Mesenchymal stem cell (in vitro differentiated cells and primary cell): ENCODE results near the gene C16orf90.
"Not testable (repeated sequence)": the region's sequence is repeated elsewhere in the genome, so short reads cannot be mapped to it uniquely, and the experiment has no call there.

Source experiments
- DNase-seq: peaks from one replicate; pipeline ENCODE4 v3.0.0-alpha.2; 2013
- H2AFZ ChIP-seq: one replicate; pipeline ENCODE4 v1.6.1; 2013; ENCODE audit warnings: low read depth, mild to moderate bottlenecking, control low read depth, inconsistent platforms, low read length, moderate library complexity
- H2AK5ac ChIP-seq: 2 replicates; pipeline ENCODE4 v1.6.1; 2013; ENCODE audit warnings: low read length, moderate library complexity, mild to moderate bottlenecking, inconsistent platforms; ENCODE audit not compliant: severe bottlenecking
- H2BK120ac ChIP-seq: one replicate; pipeline ENCODE4 v1.6.1; 2013; ENCODE audit warnings: low read depth, mild to moderate bottlenecking, inconsistent platforms, low read length, moderate library complexity
- H2BK12ac ChIP-seq, 2 experiments: one replicate each; pipeline ENCODE4 v1.6.1; 2013; ENCODE audit warnings: inconsistent platforms in 2 of 2, low read length in 2 of 2, mild to moderate bottlenecking in 2 of 2, moderate library complexity in 2 of 2, control low read depth in 1 of 2
- H2BK15ac ChIP-seq: one replicate; pipeline ENCODE4 v1.6.1; 2013; ENCODE audit warnings: mild to moderate bottlenecking, low read depth, inconsistent platforms; ENCODE audit not compliant: poor library complexity, severe bottlenecking
- H2BK5ac ChIP-seq: 2 replicates; pipeline ENCODE4 v1.6.1; 2013; ENCODE audit warnings: low read depth, mild to moderate bottlenecking, low read length, control low read depth, inconsistent platforms; ENCODE audit not compliant: poor library complexity, severe bottlenecking
- H3K14ac ChIP-seq, 2 experiments: one replicate each; pipeline ENCODE4 v1.6.1; 2013; ENCODE audit warnings: inconsistent platforms in 2 of 2, low read length in 2 of 2, control low read depth in 1 of 2, mild to moderate bottlenecking in 1 of 2, moderate library complexity in 1 of 2
- H3K18ac ChIP-seq, 2 experiments: one replicate each; pipeline ENCODE4 v1.6.1; 2013; ENCODE audit warnings: inconsistent platforms in 2 of 2, low read length in 2 of 2, control low read depth in 1 of 2, low read depth in 1 of 2, mild to moderate bottlenecking in 1 of 2
- H3K23ac ChIP-seq, 2 experiments: one replicate each; pipeline ENCODE4 v1.6.1; 2013; ENCODE audit warnings: inconsistent platforms in 2 of 2, low read length in 2 of 2, mild to moderate bottlenecking in 2 of 2, moderate library complexity in 2 of 2, control low read depth in 1 of 2
- H3K27ac ChIP-seq: 2 replicates; pipeline ENCODE4 v1.5.1; 2013; ENCODE audit warnings: mild to moderate bottlenecking, moderate library complexity, low read length, control low read depth, inconsistent platforms; ENCODE audit not compliant: poor library complexity, severe bottlenecking
- H3K27me3 ChIP-seq, 2 experiments: 2 replicates each; pipeline versions ENCODE4 v1.6.1 to v1.7.0; 2013; ENCODE audit warnings: low read length in 2 of 2, mild to moderate bottlenecking in 2 of 2, moderate library complexity in 2 of 2, control low read depth in 1 of 2, inconsistent platforms in 1 of 2; ENCODE audit not compliant: control insufficient read depth in 1 of 2, insufficient read depth in 1 of 2
- H3K36me3 ChIP-seq, 2 experiments: 2 replicates each; pipeline versions ENCODE4 v1.6.1 to v1.7.0; 2013; ENCODE audit warnings: low read length in 2 of 2, control low read depth in 1 of 2, inconsistent platforms in 1 of 2, low read depth in 1 of 2, mild to moderate bottlenecking in 1 of 2; ENCODE audit not compliant: insufficient read depth in 2 of 2, control insufficient read depth in 1 of 2
- H3K4ac ChIP-seq, 2 experiments: one replicate each; pipeline ENCODE4 v1.6.1; 2013; ENCODE audit warnings: inconsistent platforms in 2 of 2, low read length in 2 of 2, mild to moderate bottlenecking in 2 of 2, moderate library complexity in 2 of 2, control low read depth in 1 of 2, low read depth in 1 of 2
- H3K4me1 ChIP-seq: 2 replicates; pipeline ENCODE4 v1.6.1; 2013; ENCODE audit warnings: low read depth, low read length, control low read depth; ENCODE audit not compliant: control insufficient read depth, insufficient read depth
- H3K4me2 ChIP-seq: 2 replicates; pipeline ENCODE4 v1.6.1; 2013; ENCODE audit warnings: low read length, mild to moderate bottlenecking, inconsistent platforms; ENCODE audit not compliant: poor library complexity, severe bottlenecking
- H3K4me3 ChIP-seq, 2 experiments: 2 replicates each; pipeline versions ENCODE4 v1.5.1 to v1.7.0; 2013; ENCODE audit warnings: low read length in 2 of 2, mild to moderate bottlenecking in 2 of 2, control low read depth in 1 of 2, low read depth in 1 of 2; ENCODE audit not compliant: insufficient read depth in 1 of 2
- H3K79me1 ChIP-seq: replicated peaks from 2 replicates; pipeline ENCODE4 v1.6.1; 2013; ENCODE audit warnings: mild to moderate bottlenecking, control low read depth, low read length, inconsistent platforms; ENCODE audit not compliant: poor library complexity, severe bottlenecking
- H3K9ac ChIP-seq: 2 replicates; pipeline ENCODE4 v1.7.0; 2013; ENCODE audit warnings: mild to moderate bottlenecking, low read length, moderate library complexity
- H3K9me3 ChIP-seq: 2 replicates; pipeline ENCODE4 v1.7.0; 2013; ENCODE audit warnings: mild to moderate bottlenecking, low read length; ENCODE audit not compliant: control insufficient read depth
- H4K8ac ChIP-seq: one replicate; pipeline ENCODE4 v1.6.1; 2013; ENCODE audit warnings: inconsistent platforms, mild to moderate bottlenecking, low read length, moderate library complexity
- H4K91ac ChIP-seq: one replicate; pipeline ENCODE4 v1.6.1; 2013; ENCODE audit warnings: mild to moderate bottlenecking, low read length, inconsistent platforms
- WGBS: methylation state at CpG from one replicate; pipeline ENCODE4 v1.1.7; 2013; ENCODE audit warnings: mixed read lengths; 5-methylcytosine and 5-hydroxymethylcytosine counted together

The C16orf90 gene

DNA sequence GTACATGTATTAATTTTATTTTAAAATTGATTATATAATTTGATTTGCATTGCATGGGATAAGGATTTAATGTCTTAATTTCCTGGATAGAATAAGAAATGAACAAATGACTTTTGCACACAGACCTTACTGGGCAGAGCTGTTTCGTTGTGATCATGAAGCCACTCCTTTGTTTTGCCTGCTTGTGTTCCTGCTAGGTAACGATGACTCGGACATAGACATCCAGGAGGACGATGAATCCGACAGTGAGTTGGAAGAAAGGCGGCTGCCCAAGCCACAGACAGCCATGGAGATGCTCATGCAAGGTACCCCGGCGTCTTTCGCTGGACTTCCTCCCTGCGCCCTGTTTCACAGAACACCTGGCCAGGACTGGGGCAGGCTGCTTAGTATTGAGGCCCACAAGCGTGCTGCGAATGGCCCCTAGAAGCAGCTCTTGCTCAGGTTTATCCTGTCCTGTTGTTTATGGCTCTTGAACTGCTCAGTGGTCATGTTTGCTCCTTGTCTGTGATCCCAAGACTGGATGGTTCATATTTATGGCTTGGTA, 35.2 kb upstream of the C16orf90 start:
- 95% methylated on average over 10 of the region's 12 CpGs for WGBS
- H2BK12ac ChIP-seq: no peak overlapping the region
- no peak for DNase-seq

DNA sequence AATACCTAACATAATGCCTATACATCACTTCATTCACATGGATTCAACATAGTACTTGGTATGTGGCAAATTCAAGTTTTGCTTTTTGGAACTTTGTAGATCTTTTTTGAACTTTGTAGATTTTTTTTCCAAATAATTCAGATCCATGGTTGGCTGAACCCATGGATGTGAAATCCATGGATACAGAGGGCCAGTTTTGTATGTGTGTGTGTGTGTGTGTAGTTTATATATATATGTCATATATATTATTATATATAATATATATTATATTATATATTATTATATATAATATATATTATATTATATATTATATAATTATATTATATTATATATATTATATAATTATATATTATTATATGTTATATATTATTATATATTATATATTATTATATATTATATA, 33.9 kb upstream of the C16orf90 start:
- Histone ChIP-seq H3K4me3 (no peak overlapping the region), H3K27ac (no peak overlapping the region), H2BK15ac (no peak overlapping the region), H3K14ac (no peak overlapping the region), H2BK5ac (no peak overlapping the region), H3K9ac (no peak overlapping the region), H2AFZ (no peak overlapping the region), H3K18ac (no peak overlapping the region), H2BK12ac (no peak overlapping the region), H4K8ac (no peak overlapping the region), H3K9me3 (no peaks in the 10 kb centered on the region), H3K23ac (no peak overlapping the region), H3K4ac (no peak overlapping the region), H4K91ac (no peak overlapping the region), H3K79me1 (peaks cover 2% of the 10 kb centered on the region), H3K27me3 (no peaks in the 10 kb centered on the region), H2BK120ac (no peak overlapping the region), H3K4me2 (no peak overlapping the region), H3K36me3 (peaks cover 41 to 78% of the 10 kb centered on the region in 2 experiments), H3K4me1 (no peaks in the 10 kb centered on the region), H2AK5ac (no peak overlapping the region)
- no peak for DNase-seq

More for the DNA sequence above, 35.2 kb upstream of the C16orf90 start:
- H3K4me3 ChIP-seq: no peak overlapping the region
- no peak overlapping the region for H3K4me2 ChIP-seq
- no peak overlapping the region for H3K4ac ChIP-seq
- no peak overlapping the region for H2AFZ ChIP-seq
- no peak overlapping the region for H2BK15ac ChIP-seq
- no peak overlapping the region for H2BK120ac ChIP-seq
- H3K18ac ChIP-seq: no peak overlapping the region
- H2AK5ac ChIP-seq: no peak overlapping the region
- H4K8ac ChIP-seq: no peak overlapping the region
- H3K27ac ChIP-seq: no peak overlapping the region
- H3K14ac ChIP-seq: no peak overlapping the region
- H3K79me1 ChIP-seq: peaks cover 2% of the 10 kb centered on the region
- H3K9ac ChIP-seq: no peak overlapping the region
- H4K91ac ChIP-seq: no peak overlapping the region
- H3K36me3 ChIP-seq: peaks cover 48 to 77% of the 10 kb centered on the region in 2 experiments
- H3K9me3 ChIP-seq: no peaks in the 10 kb centered on the region
- no peak overlapping the region for H3K23ac ChIP-seq
- no peak overlapping the region for H2BK5ac ChIP-seq
- H3K4me1 ChIP-seq: no peaks in the 10 kb centered on the region
- H3K27me3 ChIP-seq: no peaks in the 10 kb centered on the region

DNA sequence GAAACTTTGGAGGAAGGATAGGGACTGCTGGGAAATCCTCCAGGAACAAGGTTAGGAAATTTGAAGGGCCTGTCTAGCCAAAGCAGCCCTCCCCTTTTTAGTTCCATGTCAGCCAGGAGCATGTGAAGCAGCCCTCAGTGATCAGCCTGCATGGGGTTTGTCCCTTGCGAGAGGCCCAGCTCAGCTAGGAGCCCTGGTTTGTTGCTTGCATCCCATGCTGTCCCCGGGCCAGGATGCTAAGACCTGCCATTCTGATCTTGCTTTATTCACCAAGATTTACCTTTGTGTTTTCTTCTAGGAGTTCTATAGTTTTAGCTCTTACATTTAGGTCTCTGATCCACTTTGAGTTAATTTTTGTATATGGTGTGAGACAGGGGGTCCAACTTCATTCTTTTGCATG, 33.1 kb upstream of the C16orf90 start:
- no peak overlapping the region for H2BK5ac ChIP-seq
- peaks cover 2% of the 10 kb centered on the region for H3K79me1 ChIP-seq
- H3K4me2 ChIP-seq: no peak overlapping the region
- H3K27ac ChIP-seq: no peak overlapping the region
- no peak overlapping the region for H2BK12ac ChIP-seq
- no peak overlapping the region for H3K23ac ChIP-seq
- H3K18ac ChIP-seq: no peak overlapping the region
- H3K4me1 ChIP-seq: no peaks in the 10 kb centered on the region
- no peak overlapping the region for H3K9ac ChIP-seq
- no peak overlapping the region for H3K4ac ChIP-seq
- WGBS: 100% methylated on average over 1 of the region's 2 CpGs
- no peak overlapping the region for H2BK15ac ChIP-seq
- no peak overlapping the region for H3K14ac ChIP-seq
- H4K91ac ChIP-seq: no peak overlapping the region
- H2AFZ ChIP-seq: no peak overlapping the region
- no peaks in the 10 kb centered on the region for H3K9me3 ChIP-seq
- no peak overlapping the region for H2AK5ac ChIP-seq
- no peak for DNase-seq
- no peak overlapping the region for H4K8ac ChIP-seq
- H2BK120ac ChIP-seq: no peak overlapping the region
- no peaks in the 10 kb centered on the region for H3K27me3 ChIP-seq
- H3K36me3 ChIP-seq: peaks cover 41 to 78% of the 10 kb centered on the region in 2 experiments
- H3K4me3 ChIP-seq: no peak overlapping the region

DNA sequence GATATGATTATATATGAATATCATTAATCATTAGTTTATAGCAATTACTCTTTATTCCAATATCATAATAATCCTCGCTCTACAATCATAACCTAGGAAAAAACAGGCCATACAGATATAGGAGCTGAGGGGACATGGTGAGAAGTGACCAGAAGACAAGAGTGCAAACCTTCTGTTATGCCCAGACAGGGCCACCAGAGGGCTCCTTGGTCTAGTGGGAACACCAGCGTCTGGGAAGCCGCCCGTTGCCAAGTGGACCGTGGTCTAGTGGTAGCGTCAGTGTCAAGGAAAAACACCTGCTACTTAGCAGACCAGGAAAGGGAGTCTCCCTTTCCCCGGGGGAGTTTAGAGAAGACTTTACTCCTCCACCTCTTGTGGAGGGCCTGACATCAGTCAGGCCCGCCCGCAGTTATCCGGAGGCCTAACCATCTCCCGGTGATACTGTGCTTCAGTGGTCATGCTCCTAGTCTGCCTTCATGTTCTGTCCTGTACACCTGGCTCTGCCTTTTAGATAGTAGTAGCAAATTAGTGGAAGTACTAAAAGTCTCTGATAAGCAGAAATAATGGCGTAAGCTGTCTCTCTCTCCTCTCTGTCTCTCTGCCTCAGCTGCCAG, 32.0 kb upstream of the C16orf90 start:
- not testable (repeated sequence) for H3K14ac ChIP-seq, H2BK120ac ChIP-seq, H2BK15ac ChIP-seq, H2AFZ ChIP-seq, H3K27me3 ChIP-seq, H4K91ac ChIP-seq, H3K9ac ChIP-seq, H3K9me3 ChIP-seq, H3K4me1 ChIP-seq, H3K27ac ChIP-seq, H3K4me3 ChIP-seq, H2BK5ac ChIP-seq, H3K4ac ChIP-seq, H3K23ac ChIP-seq, H3K4me2 ChIP-seq, H2AK5ac ChIP-seq, H3K18ac ChIP-seq, H2BK12ac ChIP-seq, H3K79me1 ChIP-seq, H4K8ac ChIP-seq
- H3K36me3 ChIP-seq: peaks cover 32 to 77% of the 10 kb centered on the region in 2 experiments
- DNase-seq: peak; percentile 67
- WGBS: 73% methylated on average over 12 of the region's 12 CpGs
